Measurements from ENCODE around the gene PAK6.

Gene PAK6

DNA sequence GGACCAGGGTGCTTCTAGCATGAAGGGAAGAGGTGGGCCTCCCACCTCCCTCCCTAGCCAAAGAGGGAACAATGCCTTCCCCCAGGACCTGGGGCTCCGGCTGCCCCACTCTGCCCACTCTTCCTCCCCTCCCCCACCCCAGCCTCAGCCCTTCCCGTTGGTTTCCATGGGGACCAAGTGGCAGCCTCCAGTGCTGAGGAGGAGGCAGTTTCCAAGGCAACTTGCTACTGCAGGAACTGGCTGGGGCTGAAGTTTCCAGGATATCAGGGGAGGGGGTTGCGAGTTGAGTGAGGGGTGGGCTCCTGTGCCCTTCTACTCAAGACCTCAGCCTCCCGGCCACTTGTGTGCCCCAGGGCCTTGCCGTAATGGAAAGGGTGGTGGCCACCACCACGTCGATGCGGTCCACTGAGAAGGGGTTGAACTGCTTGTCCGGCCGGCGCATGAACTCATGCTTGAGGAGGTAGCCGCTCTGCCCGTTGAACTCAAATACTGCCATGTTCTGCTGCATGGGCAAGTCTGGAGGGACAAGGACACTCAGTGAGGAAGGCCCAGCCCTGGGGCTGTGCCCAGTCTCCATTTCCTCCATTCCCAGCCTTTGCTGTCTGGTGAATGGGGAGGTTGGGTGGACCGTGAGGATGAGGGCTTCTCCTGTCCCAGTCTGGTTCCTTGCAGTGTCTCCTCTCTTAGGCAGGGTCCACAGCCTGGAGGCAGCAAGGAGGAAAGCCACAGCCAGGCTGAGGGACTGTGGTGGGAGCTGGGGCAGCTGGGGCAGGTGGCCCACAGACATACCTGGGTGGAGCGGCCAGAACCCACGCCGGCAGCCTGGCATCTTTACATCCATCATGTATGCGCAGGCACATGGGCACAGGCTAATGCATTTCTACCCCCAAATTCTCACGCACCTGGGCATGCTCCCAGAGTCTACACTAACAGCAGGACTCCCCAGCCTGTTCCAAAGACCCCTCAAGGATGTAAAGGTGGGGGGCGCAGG lies 55.3 kb downstream of the PAK6 start:
- DNase-seq = no peak

DNA sequence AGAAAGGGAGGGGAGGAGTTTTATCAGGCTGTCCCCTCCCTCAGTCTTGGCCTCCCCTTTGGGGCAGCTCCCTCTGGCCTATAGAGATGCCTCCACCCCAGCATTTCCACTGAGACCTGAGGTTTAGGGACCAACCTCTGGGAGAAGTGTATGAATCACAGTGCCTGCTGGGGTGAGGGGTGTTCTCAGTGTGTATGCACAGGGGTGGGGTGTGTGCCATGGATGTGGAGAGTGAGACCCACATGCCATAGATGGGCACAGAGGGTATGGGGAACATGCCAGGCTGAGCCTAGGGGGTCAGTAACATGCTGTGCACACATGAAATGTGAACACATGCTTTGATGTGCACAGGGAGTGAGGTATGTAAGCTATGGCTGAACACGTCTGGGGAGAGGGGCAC lies 56.4 kb downstream of the PAK6 start:
- no peak for DNase-seq

DNA sequence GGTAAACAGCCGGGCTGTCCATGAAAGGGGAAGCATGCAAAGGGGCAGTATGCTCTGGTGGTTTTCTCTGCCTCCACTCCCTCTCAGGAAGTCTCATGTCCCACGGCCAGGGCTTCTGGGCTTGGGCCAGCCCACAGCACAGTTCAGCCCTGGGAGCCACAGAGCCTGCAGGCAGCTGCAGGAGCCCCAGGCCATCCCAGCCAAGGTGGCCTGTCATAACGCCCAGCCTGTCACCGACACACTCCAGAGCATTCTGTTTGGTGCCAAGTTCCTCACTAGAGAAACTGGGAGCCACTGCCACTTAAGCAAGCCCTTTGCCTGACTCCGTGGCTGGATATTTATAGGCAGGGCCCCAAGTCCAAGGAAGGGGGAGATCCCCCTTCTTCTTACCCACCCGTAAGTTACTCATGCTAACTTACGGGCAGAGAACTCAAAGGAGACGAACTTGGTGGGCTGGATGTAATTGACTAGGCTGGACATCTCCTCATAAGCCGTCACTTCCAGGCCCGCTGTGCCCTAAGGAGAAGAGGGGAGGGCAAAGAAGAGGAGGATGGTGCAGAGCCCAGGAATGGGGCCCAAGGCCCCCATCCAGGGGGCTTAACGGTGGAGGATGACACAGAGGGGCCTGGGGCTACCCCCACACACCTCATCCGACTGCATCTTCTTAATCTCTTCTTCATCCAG lies 57.2 kb downstream of the PAK6 start:
- no peak for DNase-seq

DNA sequence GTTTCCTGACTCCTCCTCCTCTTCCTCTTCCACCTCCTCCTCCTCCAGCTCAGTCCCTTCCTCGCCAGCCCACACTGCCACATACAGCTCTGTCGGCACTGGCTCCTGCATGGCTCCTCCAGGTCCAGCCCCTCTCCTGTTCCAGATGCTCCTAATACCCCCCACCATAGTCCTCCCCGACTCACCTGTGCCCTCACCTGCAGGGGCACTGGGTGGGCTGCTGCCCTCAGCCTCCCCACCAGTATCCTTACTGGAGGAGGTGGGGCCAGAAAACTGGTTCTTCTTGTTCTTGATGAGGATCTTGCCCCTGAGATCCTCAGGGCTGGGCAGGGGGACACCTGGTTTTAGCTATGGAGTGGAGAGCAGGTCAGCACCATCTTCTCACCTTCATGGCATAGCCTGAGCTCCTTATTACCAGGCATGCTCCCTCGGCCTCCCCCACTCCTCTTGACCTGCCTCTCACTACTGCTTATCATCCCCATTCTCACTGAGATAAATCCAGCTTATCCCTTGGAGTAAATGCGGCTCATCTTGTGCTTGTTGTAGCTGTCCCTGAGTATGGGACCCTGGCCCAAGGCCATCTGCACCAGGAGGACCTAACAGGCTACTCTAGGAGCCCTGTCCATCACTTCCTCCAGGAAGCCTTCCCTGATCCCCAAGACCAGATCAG lies 57.8 kb downstream of the PAK6 start:
- no peak for DNase-seq

DNA sequence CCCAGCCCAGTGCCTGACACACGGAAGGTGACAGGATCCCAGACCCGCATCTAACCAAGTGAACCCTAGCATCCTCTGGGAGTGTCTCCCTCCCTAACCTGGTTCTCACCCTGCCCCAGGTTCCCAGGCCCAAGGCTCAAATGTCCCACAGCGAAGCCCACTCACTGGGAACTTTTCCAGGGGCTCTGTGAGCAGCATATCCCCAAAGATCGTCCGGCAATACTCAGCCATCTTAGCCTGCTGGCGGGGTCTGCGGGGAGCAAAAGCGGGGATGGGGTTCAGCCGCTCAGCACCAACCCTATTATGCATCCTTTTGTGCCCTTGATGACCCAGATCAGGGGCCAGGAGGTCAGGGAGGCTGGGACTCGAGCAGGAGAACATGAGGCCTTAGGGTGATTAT lies 58.5 kb downstream of the PAK6 start:
- no peak for DNase-seq

DNA sequence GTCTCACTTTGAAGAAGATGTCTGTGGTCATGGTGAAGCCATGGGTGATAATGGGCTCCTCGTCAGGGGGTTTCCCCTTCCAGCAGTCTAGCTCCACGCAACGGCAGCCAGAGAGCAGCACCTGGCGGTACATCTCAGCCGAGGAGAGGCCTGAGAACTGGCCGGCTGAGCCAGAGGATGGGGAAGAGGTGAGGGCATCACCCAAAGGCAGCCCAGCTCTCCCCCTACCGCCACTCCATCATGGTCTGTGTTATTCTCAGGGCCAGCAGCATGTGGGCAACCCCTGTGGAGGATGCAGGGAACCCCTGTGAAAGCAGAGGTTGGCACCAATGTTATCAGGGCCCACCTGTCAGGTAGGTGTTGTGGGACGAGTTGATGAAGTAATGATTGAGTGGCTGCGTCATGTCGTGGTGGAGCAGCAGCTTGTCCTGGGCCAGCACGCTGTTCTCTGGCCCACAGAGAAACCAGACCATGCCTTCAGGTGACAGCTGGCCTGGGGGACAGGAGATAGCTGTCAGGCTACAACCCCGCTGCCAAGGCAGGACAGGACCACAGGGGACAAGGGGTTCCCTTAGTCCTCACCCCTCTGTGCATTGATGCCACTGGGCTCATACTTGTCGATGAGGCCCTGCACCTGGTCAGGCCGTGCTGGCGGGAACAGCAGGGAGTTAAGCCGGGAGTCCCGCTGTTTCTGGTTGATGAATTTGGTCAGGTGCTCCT lies 59.5 kb downstream of the PAK6 start:
- DNase-seq = no peak

DNA sequence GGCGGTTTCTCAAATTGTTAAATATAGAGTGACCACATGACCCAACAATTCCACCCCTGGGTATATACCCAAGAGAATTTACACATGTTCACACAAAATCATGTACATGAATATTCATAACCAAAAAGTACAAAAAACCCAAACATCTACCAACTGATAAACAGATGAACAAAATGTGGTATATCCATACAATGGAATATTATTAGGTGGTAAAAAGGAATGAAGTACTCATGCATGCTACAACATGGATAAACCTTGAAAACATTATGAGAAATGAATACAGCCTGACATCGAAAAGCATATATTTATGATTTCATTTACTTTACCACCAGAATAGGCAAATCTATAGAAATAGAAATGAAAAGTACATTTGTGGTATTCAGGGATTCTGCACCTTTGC lies 61.5 kb downstream of the PAK6 start:
- DNase-seq = no peak

DNA sequence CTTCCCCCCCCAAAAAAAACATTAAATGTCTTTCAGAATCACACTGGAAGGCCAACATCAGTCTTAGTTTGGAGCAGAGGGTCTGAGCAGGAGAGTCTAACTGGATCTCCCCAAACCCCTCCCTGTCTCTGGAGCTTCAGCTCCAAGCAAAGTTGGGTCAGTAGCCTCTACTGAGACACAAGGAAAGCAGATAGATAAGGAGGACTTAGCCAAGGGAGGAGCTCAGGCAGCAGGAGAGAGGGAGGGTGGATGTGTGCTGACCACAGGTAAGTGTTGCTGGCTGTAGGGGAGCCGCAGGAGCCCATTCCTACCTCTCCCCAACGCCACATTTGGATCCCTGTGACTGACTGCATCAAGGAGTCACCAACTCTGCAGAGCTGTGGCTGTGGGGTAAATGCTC lies 61.9 kb downstream of the PAK6 start:
- DNase-seq = no peak

DNA sequence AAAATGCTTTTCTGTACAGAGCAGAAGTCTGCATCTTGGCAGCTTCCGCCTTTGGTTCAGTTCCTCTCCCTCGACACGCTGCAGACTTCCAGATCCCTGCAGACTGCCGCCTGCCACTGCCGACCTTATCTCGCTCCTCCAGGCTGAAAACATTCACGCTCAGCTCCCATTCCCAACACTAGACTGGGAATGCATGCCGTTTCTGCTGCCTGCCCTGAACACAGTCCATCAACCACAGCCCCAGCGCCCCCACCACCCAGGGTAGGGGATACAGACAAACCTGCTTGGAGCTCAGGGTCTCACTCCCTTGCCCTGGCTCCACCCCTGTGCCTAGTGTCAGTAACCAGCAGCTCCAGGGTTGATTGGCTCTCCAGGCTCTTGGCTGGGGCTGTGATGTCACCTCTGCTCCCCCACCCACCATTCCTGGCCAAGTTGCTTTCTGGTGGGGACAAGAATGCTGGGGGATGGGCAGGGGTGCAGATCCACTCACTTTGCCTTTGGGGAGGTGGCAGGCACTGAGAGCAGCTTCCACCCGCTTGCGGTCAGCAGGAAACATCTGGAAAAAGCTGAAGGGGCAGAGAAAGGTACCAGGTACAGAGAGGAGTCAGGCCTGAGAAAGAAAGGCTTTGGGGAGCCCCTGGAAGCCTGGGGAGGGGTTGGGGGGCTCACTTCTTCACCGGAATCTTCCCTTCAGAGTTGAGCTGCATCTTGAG lies 62.8 kb downstream of the PAK6 start:
- no peak for DNase-seq

DNA sequence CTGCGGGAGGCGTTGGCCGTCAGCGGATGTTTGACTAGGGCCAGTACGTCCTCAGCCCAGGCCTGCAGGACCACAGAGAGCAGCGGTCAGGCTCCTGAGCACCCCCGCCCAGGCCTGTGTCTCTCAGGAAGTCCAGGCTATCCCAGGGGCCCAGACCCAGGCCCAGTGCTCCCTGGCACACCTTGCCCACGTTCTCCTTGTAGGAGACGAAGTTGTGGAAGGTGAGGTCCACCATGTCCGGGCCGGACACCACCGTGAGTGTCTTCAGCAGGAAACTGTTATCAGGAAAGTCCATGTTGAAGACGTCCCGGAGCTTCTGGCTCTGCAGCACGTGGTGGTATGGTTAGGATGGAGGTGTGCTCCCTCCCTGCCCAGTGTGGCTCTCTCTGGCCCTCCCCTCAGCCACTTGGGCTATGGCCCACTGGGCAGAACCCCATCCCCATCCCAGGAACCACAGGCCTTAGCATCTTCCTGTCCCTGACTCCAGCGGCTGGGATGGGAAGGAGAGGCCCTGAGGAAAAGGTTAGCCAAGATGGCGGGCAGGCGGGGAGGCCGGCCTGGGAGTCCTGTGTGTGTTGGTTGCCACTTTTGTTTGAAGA lies 63.5 kb downstream of the PAK6 start:
- no peak for DNase-seq

DNA sequence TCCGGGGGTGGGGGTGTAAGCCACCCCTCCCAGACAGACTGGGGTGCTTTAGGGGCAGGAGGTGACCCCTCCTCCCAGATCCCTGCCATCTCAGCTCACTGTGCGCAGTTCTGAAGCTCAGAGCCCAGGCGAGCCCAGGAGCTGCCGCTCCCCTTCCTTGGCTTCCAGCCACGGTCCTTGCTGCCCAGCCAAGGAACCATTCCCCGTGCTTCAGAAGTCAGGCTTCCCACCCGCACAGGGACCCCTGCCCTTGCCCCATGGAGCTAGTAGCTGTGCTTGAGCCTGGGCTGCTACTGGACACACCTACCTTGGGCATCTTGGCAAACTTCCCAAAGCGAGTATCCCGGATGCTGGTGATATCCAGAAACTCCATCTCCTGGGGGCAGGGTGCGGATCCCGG lies 64.1 kb downstream of the PAK6 start:
- no peak for DNase-seq

DNA sequence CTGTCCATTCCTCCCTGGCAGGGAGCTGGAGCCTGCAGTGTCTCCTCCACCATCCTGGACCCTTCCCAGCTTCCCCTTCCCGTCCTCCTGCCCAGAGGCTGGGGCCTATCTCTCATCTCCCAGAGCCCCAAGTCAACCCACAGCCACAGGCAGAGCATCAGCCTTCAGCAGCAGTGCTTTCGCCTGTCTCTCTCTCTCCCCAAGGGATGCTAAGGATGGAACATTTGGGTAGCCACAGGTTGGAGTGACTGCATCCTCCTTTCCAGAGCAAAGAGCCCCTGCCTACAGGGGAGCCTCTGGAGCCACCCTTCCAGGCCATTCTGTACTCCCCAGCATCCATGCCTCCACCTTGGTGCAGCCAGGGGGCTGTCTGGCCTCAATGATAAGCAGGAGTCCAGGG lies 64.7 kb downstream of the PAK6 start:
- no peak for DNase-seq

DNA sequence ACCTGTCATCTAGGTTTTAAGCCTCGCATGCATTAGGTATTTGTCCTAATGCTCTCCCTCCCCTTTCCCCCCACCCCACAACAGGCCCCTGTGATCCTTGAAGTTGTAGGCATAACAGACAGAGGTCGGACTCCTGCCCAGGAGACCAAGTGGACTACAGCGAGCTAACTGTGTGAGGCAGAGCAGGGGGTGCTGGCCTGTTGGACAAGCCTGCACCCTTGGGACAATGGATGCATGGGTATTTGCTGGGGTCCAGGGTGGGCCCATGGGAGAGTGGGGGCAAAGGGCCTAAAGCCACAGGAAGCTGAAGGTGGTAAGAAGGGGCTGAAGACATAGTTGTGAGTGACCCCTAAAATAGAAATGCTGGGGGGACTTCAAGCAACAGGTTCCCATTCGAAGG lies 66.4 kb downstream of the PAK6 start:
- DNase-seq = no peak

DNA sequence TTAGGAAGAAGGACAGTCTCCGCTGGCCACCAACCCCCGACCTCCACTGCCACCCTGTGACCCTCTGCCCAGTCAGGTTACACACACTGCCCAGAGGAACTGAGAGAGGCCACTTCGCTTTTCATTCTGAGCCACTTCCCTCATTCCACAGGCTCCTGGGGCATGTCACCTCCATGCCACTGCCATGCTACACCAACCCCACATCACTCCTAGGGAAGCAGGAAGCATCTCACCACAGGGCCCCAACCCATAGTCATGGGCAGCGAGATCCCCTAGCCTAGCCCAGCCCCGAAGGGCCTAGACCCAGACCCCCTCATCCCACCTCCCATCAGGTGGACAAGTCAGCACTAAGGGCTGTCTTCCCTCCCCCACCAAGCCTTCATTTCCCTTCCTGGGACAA lies 67.5 kb downstream of the PAK6 start:
- no peak for DNase-seq

DNA sequence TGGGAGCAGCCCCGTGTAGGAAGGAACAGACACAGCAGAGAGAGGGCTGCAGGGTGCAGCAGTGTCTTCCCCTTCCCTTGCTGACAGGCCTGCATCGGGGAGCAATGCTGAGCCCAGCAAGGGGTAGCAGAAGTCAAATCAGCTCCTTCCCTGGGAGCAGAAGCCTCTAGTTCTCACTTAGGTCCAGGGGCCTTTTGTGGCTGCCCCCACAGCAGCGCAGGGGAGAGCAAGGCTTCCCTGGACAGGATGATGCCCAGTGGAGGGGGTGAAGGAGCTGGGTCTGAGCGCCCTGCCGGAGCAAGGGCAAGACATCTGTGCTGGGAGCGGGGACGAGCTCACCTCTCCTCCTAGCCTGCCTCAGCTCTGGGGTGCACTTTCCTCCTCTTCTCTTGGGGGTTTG lies 68.0 kb downstream of the PAK6 start:
- DNase-seq = no peak

DNA sequence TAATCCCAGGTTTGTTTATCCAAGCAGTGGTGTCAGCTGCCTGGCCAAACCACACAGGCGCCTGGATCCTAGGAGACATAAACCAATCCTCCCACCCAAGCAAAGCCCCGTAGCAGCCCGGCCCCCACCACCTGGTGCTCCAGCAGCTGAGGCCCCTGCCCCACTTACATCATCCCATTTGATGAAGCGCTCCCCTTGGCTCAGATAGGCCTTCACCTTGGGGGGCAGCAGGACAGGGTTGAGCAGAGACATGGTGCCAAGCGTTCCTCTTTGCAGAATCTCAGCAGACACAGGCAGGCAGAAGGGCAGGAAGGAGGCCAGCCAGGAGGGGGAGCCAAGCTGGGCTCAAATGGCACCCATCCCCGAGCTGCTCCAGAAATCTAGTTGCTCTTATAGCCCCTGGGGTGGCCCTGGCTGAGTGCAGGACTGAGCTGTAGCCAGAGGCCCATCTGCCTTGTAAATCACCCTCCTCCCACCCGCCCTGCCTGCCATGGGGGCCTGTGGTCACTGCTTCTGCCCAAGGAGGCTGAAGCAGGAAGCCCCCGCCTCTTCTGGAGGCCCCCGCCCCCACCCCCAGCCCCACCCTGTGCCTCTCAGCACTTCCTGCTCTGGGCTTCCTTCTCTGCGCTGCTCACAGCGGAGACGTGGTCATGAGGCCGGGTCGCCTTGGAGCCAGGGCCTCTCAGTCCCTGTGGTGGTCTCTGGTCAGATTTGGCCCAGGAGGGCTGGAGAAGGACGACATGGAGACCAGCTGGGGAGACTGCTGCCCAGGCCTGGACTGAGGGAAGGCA lies 68.8 kb downstream of the PAK6 start, which contains the start of gene PLCB2:
Gene PLCB2, minus strand, starts transcription at position 515 of the 791 bp plus-strand sequence. Its CDS starts 263 bp downstream, at position 252.
- DNase-seq = no peak

DNA sequence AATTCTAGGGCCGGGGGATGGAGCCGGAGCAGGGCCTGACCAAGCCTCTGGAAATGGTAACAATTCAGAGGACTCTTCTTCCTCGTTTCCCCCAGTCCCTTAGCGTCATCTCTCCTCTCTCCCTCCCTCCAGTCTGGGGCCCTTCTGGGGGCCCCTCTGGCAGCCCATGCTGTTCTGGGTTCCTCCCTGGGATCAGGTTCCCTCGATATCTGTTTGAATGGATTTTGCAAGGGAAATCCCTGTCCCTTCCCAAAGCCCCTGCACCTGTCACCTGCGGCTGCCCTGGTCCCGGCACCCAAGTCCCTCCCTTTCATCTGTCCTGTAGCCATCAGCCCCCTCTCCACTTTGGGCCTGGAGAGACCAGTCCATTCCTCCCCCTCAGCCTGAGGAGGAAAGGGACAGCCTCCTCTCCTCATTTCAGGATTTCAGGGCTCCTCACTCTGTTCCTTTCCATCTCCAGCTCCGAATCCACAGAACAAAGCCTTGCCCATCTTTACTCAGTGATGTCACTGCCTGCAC lies 70.5 kb downstream of the PAK6 start:
- no peak for DNase-seq

DNA sequence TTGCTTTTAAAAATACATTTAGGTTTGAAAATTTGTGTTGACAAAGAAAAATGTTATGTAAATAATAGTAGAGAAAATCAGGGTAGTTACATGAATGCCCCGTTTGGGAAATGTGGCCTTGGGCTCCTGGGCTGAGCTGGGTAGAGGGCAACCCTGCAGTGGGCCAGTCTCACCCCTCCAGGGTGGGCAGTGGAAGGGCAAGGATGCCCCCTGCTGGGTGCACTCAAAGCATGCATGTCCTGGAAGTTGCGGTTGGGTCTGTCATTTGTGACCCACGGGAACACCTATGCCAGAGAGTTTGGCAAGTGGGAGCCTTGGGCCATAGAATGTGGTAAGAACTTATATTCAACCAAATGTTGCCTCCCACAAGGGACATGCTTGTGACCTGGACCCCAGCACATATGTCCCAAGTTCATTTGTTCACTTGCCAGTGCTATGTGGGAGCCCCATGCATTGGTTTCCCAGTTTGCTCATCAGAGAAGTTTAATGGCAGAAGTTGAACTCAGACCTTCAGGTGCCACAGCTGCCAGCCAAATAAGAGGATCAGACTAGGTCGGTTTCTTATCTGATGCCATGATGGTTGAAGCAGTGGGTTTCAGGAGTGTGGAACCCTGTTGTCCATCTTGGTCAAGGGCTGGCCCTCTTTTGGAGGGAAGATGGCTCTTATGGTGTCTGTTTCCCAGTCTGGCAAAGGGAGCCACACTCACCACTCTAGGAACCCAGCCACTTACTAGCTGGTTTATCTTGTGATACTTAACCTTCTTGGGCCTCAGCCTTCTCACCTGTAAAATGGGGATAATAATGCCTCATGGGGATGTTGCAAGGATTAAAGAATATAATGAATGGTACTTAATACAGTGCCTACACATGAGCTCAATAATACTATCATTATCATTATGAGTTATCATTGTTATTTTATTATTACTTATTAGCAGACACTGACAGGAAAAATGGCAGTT lies 71.4 kb downstream of the PAK6 start:
- DNase-seq = peak; percentile 4

DNA sequence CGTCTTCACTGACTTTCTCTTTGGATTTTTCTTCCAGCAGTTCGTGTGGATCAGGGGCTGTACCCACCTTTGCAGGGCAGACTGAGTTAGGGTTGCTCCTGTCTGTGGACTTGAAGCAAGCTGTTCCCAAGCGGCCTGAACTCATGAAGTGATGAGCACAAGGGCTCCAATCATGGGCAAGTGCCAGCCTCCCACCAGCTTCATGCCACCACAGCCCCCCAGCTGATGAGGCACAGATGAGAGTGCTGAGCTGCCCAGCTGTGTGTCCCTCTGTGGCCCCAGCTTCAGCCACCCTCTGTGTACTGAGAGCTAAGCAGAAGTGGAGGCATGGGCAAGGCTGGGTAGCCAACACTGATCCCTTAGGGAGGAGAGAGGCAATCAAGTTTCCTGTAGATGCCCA lies 72.1 kb downstream of the PAK6 start:
- DNase-seq = no peak

Measured in NCI-H345 (cell line).